ENCODE results near the gene EEF1G.

GRCh38 chr11:62559204-62559603, 14.5 kb downstream of the EEF1G start:
- no peak for TF ChIP-seq USF1 (CRISPR knock-in tag; IDR thresholded peaks at IDR 0.05)
- TF ChIP-seq MAX (CRISPR knock-in tag; IDR thresholded peaks at IDR 0.05) = no peak
- TF ChIP-seq HMGXB4 (CRISPR knock-in tag; IDR thresholded peaks at IDR 0.05) = no peak
- TF ChIP-seq CTCF (IDR thresholded peaks at IDR 0.05) = no peak
- no peak for TF ChIP-seq TP53 (CRISPR knock-in tag; IDR thresholded peaks at IDR 0.05)
- TF ChIP-seq MXD4 (CRISPR knock-in tag; IDR thresholded peaks at IDR 0.05; ENCODE audit: borderline replicate concordance) = no peak
- no peak for TF ChIP-seq ATF1 (CRISPR knock-in tag; IDR thresholded peaks at IDR 0.05)
- no peak for TF ChIP-seq FOXJ3 (CRISPR knock-in tag; IDR thresholded peaks at IDR 0.05; ENCODE audit: borderline replicate concordance)

Measured in WTC11 (cell line).